HG03066 (cell line): ENCODE results near the gene PTPN1.
"Not testable (repeated sequence)": the region's sequence is repeated elsewhere in the genome, so short reads cannot be mapped to it uniquely, and the experiment has no call there.

ENCODE experiments used
- ATAC-seq: cut with Tn5 transposase; IDR thresholded peaks from one replicate; pipeline ENCODE4 v1.9.1; 2021; ENCODE audit warnings: low read depth; ENCODE audit not compliant: unreplicated experiment

Gene PTPN1

DNA sequence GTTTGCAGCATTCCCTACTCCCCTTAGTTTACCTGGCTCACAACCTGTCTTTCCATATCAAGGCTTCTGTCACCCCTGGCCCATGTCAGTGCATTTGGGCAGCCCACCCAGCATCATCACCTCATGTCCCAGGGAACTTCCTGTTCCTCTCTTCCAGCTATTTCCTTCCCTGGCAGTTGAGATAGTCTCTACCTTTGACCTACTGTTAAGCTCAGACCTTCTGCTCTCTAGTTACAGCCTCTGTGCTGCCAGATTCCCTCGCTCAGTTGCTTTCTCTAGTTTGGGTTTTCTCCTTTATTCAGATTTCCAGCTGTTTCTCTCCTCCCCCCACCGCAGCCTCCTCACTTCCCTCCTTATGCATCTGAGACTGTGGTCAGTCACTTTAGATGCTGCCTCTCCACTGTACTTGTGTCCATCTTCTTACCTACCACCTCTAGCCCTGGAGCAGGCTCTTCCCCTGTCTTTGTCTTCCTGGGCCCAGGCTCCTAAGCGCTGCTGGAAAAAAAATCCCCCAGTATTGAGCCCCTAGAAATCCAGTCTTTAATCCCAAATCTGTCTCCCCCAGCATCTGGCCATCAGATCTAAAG, 16.3 kb downstream of the PTPN1 start:
- ATAC-seq, result no peak

GRCh38 chr20:50527068-50527605, 17.0 kb downstream of the PTPN1 start:
- no peak for ATAC-seq

DNA sequence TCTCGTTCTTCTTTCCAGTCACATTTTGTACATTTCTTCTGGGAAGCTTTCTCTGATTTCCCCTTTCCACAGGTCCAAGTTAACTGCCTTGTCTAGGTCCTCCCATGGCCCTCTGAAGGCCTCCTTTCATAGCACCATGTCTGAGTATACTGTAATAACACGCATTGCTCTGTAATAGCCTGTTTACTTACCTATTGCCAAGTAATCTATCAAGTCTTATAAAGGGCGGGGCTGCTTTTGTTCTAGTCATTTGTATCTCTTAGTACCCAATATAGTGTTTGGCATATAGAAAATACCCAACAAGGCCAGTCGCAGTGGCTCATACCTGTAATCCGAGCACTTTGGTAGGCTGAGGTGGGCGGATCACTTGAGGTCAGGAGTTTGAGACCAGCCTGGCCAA, 17.9 kb downstream of the PTPN1 start:
- ATAC-seq, result no peak

- no peak for ATAC-seq
These were observed 18.7 kb downstream of the PTPN1 start for GRCh38 chr20:50528804-50529351.

DNA sequence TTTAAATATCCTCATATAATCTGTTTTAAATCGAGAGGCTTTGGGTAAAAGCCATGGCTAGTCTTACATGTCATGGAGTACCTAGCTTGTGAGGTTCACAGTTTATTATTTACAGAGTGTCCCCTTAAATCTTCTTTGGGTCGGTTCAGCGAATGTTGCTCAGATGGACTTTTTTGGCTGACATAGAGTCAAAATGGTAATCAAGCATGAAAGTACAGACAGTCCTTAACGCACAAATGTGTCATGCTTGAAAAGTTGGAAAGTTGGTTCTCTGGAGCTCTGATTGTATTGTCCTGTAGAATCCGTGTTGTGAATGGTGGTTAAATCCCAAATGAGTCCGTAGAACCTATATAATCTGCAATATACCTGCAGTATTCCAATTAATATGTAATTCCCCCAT, 22.0 kb downstream of the PTPN1 start:
- no peak for ATAC-seq

DNA sequence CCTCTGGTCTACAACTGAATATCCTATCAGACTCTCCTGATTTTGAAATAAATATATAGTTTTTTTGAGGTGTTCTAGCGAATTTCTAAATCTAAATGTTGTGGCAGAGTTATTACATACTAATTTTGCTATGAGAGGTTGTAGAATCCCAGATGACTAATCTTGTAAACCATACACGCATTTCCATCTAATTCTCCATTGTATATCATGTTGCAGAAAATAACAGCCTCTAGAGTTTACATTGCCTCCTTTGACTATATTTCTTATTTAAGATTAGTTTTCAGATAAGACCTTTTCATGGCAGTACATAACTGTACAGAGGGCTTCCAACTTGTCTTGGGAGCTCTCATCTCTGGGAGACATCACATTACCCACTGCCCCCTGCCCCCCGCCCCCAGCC, 22.9 kb downstream of the PTPN1 start:
- ATAC-seq, result no peak

GRCh38 chr20:50533464-50533863, 23.3 kb downstream of the PTPN1 start:
- no peak for ATAC-seq

DNA sequence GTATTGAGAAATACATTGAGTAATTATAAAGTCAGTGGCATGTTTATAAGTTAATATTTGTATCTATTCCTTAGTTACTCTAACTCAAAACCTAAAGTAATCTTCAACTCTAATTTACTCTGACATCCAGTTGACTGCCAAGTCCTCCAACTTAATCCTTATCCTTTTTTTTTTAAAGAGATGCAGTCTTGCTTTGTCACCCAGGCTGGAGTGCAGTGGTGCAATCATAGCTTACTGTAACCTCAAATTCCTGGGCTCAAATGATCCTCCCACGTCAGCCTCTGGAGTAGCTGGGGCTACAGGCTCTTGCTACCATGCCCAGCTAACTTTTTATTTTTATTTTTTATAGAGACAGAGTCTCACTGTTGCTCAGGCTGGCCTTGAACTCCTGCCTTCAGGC, 24.4 kb downstream of the PTPN1 start:
- ATAC-seq, result no peak

DNA sequence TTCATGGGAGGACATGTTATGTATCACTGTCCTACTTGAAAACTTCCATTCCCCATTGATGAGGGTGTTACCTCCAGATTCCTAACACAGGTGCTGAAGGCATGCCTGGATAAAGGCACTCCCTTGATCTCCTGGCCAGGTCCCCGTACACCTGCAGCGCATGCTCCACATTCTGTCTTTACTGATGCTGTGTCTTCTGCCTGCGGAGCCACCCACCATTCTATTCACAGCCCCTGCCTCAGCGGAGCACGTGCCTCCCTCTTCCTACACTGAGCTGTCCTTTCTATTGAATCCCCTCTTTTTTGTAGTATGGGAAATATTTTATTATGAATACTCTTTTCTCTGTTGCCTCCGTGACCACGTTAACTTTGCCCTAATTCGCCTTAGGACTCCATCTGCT, 25.0 kb downstream of the PTPN1 start:
- ATAC-seq, result no peak

DNA sequence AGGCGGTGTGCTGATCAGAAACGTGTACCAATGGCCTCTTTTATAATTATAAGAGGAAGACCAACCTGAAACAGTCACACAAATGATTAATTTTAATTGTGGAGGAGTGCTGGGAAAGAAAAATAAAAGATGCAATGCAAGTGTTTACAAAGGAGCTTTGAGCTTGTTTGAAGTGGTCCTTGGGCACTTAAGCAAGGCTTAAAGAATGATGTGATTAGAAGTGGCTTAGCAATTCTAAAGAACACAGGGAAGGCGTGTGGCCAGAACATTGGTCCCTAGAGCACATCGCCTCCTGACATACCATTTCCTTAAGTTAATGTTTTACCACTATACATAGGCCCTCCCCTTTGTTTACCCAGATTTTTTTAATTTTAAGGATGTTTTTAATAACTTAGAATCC, 26.1 kb downstream of the PTPN1 start:
- ATAC-seq, result no peak

GRCh38 chr20:50537546-50538201, 27.5 kb downstream of the PTPN1 start:
- ATAC-seq, result no peak

DNA sequence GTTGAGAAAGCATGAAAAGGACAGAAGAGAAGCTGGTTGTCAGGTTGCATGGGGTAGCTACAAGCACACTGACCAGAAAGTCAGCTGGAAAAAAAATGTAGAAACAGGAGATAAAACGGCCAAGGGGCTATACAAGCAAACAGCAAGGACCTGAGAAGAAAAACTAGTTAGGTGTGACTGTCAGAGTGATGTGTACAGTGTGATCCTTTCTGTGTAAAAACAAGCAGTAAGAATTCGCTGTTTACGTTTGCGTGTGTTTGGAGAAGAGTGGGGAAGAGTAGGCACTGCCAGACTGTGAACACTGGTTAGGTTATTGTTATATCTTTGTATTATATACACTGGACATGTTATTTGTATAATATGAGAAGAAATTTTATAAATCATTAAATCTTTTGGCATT, 28.1 kb downstream of the PTPN1 start:
- ATAC-seq, result no peak

- not testable (repeated sequence) for ATAC-seq
These were observed 29.6 kb downstream of the PTPN1 start for GRCh38 chr20:50539798-50540197.

GRCh38 chr20:50540620-50541605, 30.7 kb downstream of the PTPN1 start:
- peak; percentile 13 for ATAC-seq

- ATAC-seq, result peak; percentile 46
These were observed 31.4 kb downstream of the PTPN1 start for GRCh38 chr20:50541606-50542041.

DNA sequence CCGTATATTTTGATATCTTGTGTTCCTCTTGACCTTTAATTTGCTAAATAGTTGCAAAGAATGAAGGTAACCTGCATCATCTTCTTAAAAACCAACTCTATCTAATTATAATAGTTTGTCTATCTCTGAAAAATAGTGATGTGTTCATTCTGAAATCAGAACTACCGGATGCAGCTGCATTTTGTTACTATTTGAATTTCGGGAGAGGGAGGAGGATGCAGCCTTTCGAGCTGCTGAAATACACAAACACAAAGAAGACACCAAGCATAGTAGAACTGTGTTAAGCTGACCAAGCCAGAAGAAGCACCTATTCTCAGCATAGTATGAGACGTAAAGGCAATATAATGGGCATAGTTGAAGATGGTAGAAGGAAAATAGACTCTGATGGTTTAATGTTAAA, 33.1 kb downstream of the PTPN1 start:
- ATAC-seq, result no peak

- ATAC-seq, result no peak
These were observed 34.9 kb downstream of the PTPN1 start for GRCh38 chr20:50545126-50545525.

GRCh38 chr20:50546729-50547314, 36.6 kb downstream of the PTPN1 start:
- ATAC-seq, result no peak

- ATAC-seq, result no peak
These were observed 37.8 kb downstream of the PTPN1 start for GRCh38 chr20:50547964-50548363.

- no peak for ATAC-seq
These were observed 38.2 kb downstream of the PTPN1 start for GRCh38 chr20:50548396-50548795.
